ENCODE data around the gene GALNTL6.

DNA sequence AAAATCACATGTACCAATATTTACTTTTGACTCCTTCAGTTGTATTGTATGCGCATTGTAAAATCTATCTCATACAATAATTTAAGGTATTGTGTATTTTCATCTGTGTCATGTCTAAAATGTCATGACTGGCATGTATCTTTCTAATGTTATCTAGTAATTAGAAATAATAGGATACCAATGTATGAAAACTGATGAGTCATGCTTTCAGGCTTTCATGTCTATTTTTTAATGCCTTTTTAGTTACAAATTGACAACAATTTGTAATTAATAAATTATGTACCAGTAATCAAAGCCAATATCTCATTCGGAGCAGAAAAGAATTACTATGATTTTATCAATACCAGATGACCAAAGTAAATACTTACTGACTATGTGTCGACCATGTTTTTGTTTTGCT, 107.7 kb downstream of the GALNTL6 start:
- TF ChIP-seq CTCF (IDR thresholded peaks at IDR 0.05) (no peak), POLR2A (IDR thresholded peaks at IDR 0.05) (no peak)

Data from testis (tissue), 2 donors.